ENCODE data around the gene LRSAM1.

GRCh38 chr9:127419348-127419747 lies 32.0 kb upstream of the LRSAM1 start:
- no peak for TF ChIP-seq CTCF (optimal IDR thresholded peaks at IDR 0.05 in 1 of 3, IDR thresholded peaks at IDR 0.05 in 1 of 3, conservative IDR thresholded peaks at IDR 0.05 in 1 of 3; ENCODE audit: extremely low read depth in 1 of 3, insufficient read depth in 2 of 3, low read length in 3 of 3)
- no peak for TF ChIP-seq EZH2 (IDR thresholded peaks at IDR 0.05; ENCODE audit: low read length)
